NCI-H2107 treated with DMSO at 0.1 percent for 48 hours (cell line): ENCODE data around the gene NME7.
"Not testable (repeated sequence)": the region's sequence is repeated elsewhere in the genome, so short reads cannot be mapped to it uniquely, and the experiment has no call there.

ENCODE experiments used
- DNase-seq: peaks from one replicate; lab custom pipeline; 2025; ENCODE audit not compliant: unreplicated experiment; lab: John Stamatoyannopoulos, UW

NME7 gene, protein sequence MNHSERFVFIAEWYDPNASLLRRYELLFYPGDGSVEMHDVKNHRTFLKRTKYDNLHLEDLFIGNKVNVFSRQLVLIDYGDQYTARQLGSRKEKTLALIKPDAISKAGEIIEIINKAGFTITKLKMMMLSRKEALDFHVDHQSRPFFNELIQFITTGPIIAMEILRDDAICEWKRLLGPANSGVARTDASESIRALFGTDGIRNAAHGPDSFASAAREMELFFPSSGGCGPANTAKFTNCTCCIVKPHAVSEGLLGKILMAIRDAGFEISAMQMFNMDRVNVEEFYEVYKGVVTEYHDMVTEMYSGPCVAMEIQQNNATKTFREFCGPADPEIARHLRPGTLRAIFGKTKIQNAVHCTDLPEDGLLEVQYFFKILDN

DNA sequence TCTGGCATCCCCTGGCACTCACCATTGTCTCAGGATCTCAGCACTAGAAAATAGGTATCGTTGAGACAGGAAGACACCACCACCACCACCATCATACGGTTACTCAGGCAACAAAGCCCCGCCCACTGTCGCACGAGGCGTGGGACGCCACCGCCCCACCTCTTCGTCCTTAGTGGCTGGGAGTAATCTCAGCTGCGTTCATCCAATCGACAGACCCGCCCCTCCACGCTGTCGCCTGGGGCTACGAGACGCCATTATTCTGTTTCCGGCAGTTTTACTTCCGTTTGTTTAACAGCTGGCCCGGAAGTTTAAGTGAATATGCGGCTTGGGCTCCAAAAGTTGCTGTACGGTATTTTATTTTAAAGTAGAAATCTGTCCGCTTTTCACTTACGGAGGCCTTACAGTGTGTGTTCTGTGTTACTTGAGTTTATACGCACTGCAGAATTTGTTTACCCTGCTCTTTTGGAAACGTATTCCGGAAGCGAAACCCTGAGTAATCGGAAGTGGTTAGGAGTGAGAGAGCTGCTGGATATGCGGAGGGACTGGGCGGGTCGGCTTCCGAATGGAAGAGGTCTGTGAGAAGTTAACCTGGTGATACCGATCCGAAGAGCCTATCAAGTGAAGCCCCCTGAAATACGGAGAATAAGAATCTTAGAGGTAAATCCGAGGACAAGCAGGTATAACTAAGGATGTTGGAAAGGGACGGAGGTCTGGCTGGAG is at the start of gene NME7, which contains the start of gene BLZF1:
TSS of gene NME7 (minus strand) at position 112 of the 720 bp plus-strand sequence. CDS start at position 25, 87 bp downstream.
TSS of gene BLZF1 (plus strand) at position 510 of the 720 bp plus-strand sequence. CDS start 1,328 bp downstream, outside the sequence.
- peak; percentile 99 for DNase-seq

DNA sequence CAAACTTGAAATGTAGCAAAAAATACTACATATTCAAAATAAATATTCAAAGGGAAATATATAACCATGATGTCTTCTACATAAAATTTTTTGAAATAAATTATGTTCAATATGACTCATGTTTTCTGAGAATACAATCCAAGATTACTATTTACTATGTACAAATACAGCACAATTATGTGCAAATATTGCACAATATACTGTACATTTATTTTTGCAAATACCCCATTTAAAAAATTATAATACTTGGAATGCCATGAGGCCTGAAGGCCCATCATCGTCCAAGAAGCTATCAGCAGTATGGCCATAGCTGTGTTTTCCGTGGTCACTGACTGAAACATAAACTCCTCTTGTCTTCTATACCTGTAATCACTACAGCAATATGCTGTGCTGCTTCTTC is 47.4 kb upstream of the NME7 start:
- DNase-seq = no peak

DNA sequence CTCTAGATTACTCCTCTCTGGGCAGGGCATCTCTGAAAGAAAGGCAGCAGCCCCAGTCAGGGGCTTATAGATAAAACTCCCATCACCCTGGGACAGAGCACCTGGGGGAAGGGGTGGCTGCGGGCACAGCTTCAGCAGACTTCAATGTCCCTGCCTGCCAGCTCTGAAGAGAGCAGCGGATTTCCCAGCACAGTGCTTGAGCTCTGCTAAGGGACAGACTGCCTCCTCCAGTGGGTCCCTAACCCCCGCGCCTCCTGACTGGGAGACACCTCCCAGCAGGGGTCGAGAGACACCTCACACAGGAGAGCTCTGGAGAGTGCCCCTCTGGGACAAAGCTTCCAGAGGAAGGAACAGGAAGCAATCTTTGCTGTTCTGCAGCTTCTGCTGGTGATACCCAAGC is 40.7 kb upstream of the NME7 start:
- DNase-seq = not testable (repeated sequence)

DNA sequence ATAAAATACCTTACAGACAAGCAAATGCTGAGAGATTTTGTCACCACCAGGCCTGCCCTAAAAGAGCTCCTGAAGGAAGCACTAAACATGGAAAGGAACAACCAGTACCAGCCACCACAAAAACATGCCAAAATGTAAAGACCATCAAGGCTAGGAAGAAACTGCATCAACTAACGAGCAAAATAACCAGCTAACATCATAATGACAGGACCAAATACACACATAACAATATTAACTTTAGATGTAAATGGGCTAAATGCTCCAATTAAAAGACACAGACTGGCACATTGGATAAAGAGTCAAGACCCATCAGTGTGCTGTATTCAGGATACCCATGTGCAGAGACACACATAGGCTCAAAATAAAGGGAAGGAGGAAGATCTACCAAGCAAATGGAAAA is 35.0 kb upstream of the NME7 start:
- not testable (repeated sequence) for DNase-seq

DNA sequence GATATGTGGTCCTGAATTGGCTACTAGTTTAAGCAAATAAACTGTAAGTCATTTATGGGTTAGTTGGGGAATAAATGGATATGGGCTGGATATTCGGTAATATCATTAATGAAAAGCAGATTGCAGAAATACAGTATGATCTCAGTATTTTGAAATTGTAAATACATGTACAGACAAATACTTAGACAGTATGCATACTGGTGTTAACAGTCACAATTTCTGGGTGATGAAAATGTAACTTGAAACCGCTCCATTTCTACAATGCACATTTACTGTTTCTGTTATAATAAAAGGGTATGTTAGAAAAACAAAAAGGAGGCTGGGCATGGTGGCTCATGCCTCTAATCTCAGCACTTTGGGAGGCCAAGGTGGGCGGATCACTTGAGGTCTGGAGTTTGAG is 28.4 kb upstream of the NME7 start:
- DNase-seq = no peak

DNA sequence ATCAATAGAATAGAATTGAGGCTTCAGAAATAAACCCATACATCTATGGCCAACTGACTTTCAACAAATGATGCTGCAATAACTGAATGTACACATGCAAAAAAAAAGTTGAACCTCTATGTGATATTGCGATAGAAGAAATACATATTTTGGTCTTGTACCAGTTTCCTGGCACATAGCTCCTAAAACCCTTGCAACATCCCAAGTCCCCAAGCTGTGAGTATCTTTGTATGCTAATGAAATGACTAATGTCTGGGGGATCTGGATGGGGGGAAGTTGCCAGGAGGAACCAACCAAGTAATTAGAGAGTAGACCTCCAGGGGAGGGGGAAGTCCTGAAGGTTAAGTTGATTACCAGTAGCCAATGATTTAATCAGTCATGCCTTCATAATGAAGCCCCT is 24.8 kb upstream of the NME7 start:
- no peak for DNase-seq

DNA sequence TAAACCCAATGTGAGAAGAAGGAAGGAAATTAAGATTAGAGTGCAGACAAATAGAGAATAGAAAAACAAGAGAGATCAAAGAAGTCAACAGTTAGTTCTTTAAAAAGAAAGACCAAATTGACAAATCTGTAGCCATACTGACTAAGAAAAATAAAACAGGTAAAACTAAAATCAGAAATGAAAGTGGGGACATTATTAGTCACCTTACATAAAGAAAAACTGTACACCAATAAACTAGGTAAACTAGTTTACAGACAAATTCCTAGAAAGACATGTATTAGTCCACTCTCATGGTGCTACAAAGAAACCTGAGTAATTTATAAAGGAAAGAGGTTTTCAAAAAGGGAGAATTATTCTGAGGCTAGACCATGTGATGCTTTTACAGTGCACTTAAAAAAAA is 22.7 kb upstream of the NME7 start:
- no peak for DNase-seq

DNA sequence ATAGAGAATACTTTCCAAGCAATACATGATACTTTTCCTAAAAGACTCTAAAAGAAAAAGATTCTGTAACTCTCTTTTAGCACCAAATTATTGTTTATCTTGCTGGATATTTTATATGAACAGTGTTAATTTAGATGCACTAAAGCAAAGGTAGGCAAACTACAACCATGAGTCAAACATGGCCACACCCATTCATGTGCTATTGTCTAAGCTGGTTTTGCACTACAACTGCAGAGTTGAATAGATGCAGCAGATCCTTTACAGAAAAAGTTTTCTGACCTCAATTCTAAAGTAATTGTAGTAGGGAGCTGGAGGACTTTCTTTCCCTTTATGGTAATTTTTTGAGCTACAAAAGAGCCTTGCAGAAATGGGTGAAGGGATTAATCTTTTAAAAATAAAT is 19.8 kb upstream of the NME7 start:
- no peak for DNase-seq

DNA sequence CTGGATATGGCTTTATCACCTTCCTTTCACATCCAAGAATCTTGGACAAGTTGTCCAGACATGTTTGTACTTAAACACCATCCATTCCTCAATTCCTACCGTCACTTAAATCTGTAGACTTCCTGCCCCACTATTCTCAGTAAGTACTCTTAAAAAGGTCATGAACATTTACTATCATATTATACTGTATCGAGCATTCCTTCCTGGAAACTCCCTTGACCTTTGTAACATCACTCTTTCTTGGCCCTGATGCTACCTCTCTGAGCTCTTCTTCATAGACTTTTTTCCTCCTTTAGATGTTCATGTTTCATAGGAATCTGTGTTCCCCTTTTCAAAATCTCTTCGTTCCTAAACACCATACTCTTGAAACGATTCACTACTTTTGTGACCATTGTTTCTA is 15.9 kb upstream of the NME7 start:
- no peak for DNase-seq

DNA sequence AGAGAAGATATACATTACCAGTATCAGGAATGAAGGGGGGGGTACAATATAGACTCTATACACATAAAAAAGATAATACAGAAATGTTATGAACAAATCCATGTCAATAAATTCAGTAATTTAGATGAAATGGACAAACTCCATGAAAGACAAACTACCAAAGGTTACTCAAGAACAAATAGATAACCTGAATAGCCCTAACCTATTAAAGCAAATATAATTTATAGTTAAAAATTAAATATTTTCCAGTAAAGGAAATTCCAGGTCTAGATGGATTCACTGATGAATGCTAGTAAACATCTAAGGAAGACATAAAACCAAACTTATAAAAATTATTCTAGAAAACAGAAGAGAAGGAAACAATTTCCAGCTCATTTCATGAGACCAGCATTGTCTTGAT is 13.6 kb upstream of the NME7 start:
- no peak for DNase-seq

DNA sequence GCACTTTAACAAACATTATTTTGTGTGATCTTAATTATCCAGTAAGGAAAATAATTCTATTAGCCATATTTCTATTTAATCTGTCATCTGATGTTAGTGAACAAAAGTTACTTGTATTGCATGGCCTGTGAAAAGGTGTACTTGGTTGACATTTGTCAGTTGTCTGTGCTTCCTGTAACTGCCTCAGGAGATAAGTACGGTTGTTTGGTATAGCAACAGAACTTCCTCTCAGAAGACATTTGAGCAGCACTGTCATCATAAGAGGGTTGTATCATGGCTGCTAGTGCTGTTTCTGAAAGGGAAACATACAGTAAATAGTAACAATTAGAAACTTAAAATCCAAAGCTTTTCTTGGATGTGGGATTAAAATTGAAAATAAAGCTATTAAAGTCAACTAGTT is 3.8 kb upstream of the NME7 start:
- DNase-seq = no peak

DNA sequence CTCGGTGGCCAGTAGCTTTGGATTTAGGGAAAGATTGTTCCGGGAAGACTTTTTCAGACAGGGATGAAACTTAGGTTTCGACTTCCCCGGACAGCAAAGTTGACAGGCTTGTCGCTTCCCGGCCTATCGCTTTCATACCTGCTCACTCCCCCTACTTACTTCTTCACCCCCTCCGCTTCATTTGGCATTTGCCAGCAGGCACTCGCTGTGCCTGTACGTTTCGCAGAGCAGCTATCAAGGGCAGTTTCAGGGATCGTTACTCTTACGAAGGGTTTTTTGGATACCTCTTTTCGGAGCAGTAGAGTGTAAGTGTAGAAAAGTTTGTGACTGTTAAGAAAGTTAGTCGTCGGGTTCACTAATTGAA is 791 bp upstream of the NME7 start:
- no peak for DNase-seq

DNA sequence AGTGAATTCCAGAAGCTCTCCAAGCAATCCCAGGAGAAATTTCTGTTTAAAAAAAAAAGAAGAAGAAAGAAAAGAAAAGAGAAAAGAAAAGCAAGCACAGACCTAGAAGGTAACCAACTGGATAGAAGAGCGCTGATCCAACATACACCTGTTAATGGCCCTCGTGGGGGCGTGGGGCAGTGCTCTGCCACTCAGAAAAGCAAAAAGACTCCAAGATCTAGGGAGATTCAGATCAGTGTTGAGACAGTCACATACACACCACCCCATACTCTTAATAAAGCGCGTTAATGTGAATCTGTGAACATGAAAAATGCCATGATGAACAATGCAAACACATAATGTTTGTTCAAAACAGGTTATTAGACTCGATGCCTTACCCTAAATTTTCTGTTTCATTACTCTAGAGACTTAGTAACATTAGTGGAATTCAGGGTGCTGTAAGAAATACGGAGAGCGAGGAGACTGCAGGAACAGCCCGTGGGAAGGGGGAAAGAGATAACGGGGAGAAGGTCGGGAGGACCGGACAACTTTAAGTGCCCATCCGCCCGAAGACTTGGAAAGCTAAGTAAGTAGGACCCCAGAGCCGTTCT is 406 bp downstream of the NME7 start:
- no peak for DNase-seq

DNA sequence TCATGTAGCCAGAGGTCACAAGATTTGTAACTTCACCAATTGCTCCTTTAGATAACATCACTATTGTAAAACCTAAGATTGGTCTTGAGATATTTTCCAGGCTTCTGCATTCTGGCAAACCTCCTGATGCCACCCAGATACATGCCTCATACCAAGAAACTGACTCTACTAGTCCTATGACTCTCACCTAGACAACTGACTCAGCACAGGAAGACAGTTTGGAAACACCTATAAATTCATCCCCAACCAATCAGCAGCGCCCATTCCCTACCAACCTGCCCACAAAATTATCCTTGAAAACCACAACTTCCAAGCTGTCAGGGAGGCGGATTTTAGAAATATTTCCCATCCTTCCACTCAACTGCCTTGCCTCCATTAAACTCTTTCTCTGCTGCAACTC is 2.6 kb downstream of the NME7 start:
- DNase-seq = no peak

DNA sequence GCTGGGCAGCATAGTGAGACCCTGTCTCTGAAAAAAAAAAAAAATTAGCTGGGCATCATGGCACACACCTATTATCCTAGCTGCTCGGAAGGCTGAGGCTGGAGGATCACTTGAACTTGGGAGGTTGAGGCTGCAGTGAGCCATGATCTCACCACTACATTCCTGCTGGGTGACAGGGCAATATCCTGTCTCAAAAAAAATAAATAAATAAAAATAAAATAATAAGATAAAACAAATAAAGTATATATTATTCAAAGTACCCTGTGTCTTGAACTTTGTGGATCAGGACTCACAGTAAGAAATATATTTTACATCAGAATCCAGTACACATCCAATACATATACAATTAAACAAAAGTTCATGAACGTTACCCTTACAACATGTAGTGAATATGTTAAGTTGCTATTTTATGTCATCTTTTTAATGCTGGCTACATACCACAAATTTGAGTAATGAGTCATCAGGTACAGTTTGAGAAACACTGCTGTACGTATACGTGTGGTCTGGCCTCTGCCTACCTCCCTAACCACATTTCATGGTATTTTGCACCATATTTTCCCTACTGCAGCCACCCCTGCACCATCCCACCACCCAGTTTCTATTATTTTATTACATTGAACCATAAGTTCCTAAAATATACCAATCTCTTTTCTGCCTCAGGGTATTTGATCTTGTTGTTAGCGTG is 4.4 kb downstream of the NME7 start:
- DNase-seq = no peak

DNA sequence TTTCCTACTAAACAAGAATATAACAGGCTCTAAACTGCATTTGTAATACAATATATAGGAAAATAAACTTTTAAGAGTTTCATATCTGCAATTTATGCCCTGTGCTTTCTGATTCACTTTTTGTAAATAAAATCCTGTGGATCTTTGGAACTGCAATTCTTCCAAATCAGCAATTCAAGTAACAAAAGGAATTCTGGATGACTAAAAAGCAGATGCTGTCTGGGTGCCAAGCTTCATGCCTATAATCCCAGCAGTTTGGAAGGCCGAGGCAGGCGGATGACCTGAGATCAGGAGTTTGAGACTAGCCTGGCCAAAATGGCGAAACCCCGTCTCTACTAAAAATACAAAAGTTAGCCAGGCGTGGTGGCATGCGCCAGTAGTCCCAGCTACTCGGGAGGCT is 6.3 kb downstream of the NME7 start:
- DNase-seq = no peak

DNA sequence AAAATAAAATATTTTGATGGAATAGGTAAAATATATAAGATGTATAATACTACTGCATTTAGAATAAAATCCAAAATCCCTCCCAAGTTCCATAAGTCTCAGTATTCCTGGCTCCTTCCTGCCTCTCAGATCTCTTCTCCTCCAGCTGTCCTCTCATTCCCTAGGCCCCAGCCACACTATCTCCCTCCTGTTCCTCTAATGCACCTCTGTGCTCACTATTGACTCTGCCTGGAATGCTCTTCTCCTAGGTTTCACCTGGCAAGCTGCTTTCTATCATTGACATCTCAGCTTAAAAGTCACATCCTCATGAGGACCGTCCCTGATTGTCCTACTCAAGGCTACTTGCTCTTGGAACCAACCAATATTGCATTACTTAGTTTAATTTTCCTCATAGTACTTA is 7.2 kb downstream of the NME7 start:
- no peak for DNase-seq

DNA sequence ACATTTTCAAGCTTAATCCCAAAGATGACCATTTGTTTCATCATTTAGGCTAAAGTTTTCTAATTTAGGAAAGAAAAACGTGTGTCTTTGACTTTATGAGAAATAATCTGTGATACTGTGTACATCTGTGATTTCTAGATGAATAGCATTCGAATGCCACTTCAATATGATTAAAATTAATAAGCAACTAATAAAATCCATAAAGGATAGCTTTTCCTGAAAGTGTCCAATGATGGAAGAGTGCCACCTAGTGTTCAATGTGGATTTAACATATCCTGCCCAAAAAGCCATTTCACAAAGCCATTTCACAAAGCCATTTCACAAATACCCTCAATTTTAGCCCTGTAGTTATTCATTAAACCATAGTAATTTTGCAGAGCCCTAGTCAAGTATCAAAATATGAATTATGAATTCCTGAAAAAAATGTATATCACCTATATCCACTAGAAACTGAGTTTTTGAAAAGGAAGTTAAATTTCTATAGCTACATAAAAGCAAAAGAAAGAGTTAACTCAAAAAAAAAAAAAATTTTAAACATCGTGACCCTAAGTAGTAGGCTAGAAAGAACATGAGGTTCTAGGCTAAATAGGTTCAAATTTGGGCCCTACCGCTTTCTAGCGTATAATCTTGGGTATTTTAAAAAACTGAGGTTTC is 19.1 kb downstream of the NME7 start:
- DNase-seq = peak; percentile 52

DNA sequence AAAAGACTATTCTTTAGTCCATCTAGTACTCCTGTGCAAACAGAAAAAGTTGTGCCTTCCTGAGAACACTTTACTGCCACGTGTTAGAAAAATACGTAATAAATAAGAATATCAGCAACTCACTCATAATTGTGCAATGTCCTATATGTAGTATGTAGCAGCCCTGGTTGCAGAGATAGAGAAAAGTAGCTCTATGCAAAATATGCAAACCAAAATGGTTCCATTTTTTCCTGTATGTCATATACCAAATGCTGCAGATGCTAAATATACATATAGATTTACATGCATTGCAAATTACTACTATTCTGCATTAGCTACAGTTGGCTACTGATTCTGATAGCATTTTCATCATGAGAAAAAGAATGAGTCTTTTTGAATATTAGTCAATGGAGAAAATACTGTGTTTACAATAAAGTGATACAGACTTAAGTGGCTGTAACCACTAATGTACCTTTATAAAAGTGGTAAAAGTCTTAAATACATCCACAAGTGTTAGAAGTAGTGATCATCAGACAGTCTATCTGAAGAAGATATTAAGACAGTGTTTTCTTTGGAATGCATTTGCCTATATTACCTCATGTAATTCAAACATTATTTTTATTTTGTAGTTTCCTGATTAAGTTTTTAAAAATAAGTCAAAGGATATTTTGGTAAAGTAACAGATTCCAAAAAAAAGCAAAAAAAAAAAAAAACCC is 19.8 kb downstream of the NME7 start:
- no peak for DNase-seq

DNA sequence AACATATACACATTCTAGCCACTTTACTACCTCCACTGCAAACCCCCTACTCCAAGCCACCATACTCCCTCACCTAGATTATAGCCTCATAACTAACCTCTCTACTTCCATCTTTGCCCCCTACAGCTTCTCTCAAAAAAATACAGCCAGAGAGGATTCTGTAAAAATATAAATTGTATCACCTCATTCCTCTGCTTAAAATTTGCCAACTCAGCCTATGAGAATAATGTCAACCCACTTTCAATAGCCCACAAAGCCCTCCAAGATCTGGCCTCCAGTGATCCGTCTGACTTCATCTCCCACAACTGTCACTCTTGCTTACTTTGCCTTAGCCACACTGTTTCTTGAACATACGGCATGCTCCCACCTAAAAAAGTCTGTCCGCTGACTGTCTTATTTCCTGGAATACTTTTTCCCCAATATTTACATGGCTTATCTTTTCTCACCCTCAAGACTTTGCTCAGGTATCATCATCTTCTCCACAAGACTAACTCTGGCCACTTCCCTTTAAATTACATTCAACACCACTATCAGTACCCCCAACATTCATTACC is 21.5 kb downstream of the NME7 start:
- no peak for DNase-seq
